ENCODE measurements around the gene USP13. TPM values are rescaled to one million over a fixed set of nuclear protein-coding genes. Genes with fewer than 3 reads are reported as not detected.

Gene USP13, protein sequence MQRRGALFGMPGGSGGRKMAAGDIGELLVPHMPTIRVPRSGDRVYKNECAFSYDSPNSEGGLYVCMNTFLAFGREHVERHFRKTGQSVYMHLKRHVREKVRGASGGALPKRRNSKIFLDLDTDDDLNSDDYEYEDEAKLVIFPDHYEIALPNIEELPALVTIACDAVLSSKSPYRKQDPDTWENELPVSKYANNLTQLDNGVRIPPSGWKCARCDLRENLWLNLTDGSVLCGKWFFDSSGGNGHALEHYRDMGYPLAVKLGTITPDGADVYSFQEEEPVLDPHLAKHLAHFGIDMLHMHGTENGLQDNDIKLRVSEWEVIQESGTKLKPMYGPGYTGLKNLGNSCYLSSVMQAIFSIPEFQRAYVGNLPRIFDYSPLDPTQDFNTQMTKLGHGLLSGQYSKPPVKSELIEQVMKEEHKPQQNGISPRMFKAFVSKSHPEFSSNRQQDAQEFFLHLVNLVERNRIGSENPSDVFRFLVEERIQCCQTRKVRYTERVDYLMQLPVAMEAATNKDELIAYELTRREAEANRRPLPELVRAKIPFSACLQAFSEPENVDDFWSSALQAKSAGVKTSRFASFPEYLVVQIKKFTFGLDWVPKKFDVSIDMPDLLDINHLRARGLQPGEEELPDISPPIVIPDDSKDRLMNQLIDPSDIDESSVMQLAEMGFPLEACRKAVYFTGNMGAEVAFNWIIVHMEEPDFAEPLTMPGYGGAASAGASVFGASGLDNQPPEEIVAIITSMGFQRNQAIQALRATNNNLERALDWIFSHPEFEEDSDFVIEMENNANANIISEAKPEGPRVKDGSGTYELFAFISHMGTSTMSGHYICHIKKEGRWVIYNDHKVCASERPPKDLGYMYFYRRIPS
- total RNA-seq (10 to 100 TPM; 16.3 to 23.8 TPM), polyA plus RNA-seq (ENCODE audit: insufficient read length in 6 of 6) (10 to 100 TPM; 21.4 to 26.3 (median 23.2) TPM)
- long read RNA-seq, donor 1, full-length matches to known transcripts: 1 of 1 reads
- long read RNA-seq, donor 1, partial matches to known transcripts: 0 of 1 reads
- long read RNA-seq, donor 1, other reads (novel, unspliced or antisense): 0 of 1 reads
- long read RNA-seq, donor 2, full-length matches to known transcripts: 4 of 4 reads
- long read RNA-seq, donor 2, partial matches to known transcripts: 0 of 4 reads
- long read RNA-seq, donor 2, other reads (novel, unspliced or antisense): 0 of 4 reads
- long read RNA-seq, donor 3, full-length matches to known transcripts: 1 of 1 reads
- long read RNA-seq, donor 3, partial matches to known transcripts: 0 of 1 reads
- long read RNA-seq, donor 3, other reads (novel, unspliced or antisense): 0 of 1 reads
- long read RNA-seq, donor 4, full-length matches to known transcripts: 2 of 7 reads
- long read RNA-seq, donor 4, partial matches to known transcripts: 1 of 7 reads
- long read RNA-seq, donor 4, other reads (novel, unspliced or antisense): 4 of 7 reads
- long read RNA-seq, donor 5, full-length matches to known transcripts: 1 of 1 reads
- long read RNA-seq, donor 5, partial matches to known transcripts: 0 of 1 reads
- long read RNA-seq, donor 5, other reads (novel, unspliced or antisense): 0 of 1 reads
- long read RNA-seq, donor 6, full-length matches to known transcripts: 1 of 1 reads
- long read RNA-seq, donor 6, partial matches to known transcripts: 0 of 1 reads
- long read RNA-seq, donor 6, other reads (novel, unspliced or antisense): 0 of 1 reads
- long read RNA-seq, donor 7, full-length matches to known transcripts: 1 of 1 reads
- long read RNA-seq, donor 7, partial matches to known transcripts: 0 of 1 reads
- long read RNA-seq, donor 7, other reads (novel, unspliced or antisense): 0 of 1 reads
- long read RNA-seq, donor 8, full-length matches to known transcripts: 2 of 2 reads
- long read RNA-seq, donor 8, partial matches to known transcripts: 0 of 2 reads
- long read RNA-seq, donor 8, other reads (novel, unspliced or antisense): 0 of 2 reads
- long read RNA-seq, donor 9: 0 reads
- long read RNA-seq, donor 10, full-length matches to known transcripts: 1 of 3 reads
- long read RNA-seq, donor 10, partial matches to known transcripts: 1 of 3 reads
- long read RNA-seq, donor 10, other reads (novel, unspliced or antisense): 1 of 3 reads
- long read RNA-seq, donor 11, full-length matches to known transcripts: 1 of 1 reads
- long read RNA-seq, donor 11, partial matches to known transcripts: 0 of 1 reads
- long read RNA-seq, donor 11, other reads (novel, unspliced or antisense): 0 of 1 reads
- long read RNA-seq, donor 12: 0 reads

DNA sequence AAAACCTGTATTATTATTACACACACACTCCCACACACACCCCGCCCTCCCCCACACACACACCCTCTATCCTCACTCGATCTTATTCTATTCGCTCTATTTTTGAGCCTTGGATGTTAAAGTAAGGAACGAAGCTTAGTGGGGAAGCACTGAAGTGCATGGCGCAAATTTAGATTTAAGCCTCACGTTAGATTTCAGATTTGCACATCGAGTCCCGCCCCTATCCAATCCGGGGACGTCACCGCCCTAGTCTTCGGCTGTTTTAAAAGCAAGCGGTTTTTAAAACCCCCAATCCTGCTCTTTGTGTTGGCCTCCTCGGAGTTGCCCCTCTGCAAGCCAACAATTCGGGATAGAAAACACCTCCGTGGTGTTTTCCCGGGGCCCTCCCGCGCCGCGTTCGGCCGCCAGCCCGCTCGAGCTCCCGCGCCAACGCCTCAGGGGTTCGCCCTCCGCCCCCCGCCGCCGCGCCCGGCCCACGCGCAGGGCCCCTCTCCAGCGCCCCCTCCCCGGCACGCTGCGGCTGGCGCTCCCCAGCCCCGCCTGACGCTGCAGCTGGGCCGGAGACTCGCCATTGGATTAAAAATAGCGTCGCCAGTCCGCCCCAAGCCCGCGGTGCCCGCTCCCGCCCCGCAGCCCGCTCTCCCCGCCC lies at the start of gene USP13:
Gene USP13 (plus strand): TSS at position 594 of the 649 bp plus-strand sequence. CDS start 186 bp downstream, outside the sequence.
- ATAC-seq (peak; percentile 61), DNase-seq (peak; percentile 66 to 86 (median 80))
- H3K27ac ChIP-seq: peak within 1 kb of the TSS; percentile 86 to 92
- TF ChIP-seq, protein P1, sequence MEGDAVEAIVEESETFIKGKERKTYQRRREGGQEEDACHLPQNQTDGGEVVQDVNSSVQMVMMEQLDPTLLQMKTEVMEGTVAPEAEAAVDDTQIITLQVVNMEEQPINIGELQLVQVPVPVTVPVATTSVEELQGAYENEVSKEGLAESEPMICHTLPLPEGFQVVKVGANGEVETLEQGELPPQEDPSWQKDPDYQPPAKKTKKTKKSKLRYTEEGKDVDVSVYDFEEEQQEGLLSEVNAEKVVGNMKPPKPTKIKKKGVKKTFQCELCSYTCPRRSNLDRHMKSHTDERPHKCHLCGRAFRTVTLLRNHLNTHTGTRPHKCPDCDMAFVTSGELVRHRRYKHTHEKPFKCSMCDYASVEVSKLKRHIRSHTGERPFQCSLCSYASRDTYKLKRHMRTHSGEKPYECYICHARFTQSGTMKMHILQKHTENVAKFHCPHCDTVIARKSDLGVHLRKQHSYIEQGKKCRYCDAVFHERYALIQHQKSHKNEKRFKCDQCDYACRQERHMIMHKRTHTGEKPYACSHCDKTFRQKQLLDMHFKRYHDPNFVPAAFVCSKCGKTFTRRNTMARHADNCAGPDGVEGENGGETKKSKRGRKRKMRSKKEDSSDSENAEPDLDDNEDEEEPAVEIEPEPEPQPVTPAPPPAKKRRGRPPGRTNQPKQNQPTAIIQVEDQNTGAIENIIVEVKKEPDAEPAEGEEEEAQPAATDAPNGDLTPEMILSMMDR (IDR thresholded peaks at IDR 0.05): peak in 1 of 2 donors; percentile 10
- intact Hi-C loops (cut with DNase I): no loop called here
- peak within 1 kb of the TSS; percentile 66 to 73 for H3K4me3 ChIP-seq
- H3K4me1 ChIP-seq: peaks cover 0 to 17% of the 10 kb centered on the region in 2 donors
- H3K27me3 ChIP-seq: peaks cover 0 to 25% of the 10 kb centered on the region in 2 donors
- H3K9me3 ChIP-seq: no peaks in the 10 kb centered on the region
- no peaks in the 10 kb centered on the region for H3K36me3 ChIP-seq

DNA sequence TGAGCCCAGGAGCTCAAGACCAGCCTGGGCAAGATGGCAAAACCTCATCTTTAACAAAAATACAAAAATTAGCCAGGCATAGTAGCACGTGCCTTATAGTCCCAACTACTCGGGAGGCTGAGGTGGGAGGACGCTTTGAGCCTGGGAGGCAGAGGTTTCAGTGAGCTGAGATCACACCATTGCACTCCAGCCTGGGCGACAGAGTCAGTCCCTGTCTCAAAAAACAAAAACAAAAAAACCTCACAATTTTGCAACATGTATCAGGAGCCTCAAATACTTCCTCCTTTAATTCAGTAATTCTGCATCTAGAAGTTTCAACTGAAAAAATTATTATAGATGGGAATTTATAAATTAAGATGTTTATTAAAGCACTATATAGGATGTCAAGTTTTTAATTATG lies 49.5 kb upstream of the USP13 start:
- no peaks in the 10 kb centered on the region for H3K9me3 ChIP-seq
- intact Hi-C loops (cut with DNase I): no loop called here
- ATAC-seq (no peak), DNase-seq (no peak)
- no peaks in the 10 kb centered on the region for H3K27me3 ChIP-seq
- H3K36me3 ChIP-seq: peaks cover 0 to 40% of the 10 kb centered on the region in 2 donors
- TF ChIP-seq, protein P1 (IDR thresholded peaks at IDR 0.05): no peak
- peak overlapping the region; percentile 78 to 83 for H3K4me3 ChIP-seq
- H3K27ac ChIP-seq: no peak overlapping the region
- peaks cover 12 to 34% of the 10 kb centered on the region in 2 donors for H3K4me1 ChIP-seq

DNA sequence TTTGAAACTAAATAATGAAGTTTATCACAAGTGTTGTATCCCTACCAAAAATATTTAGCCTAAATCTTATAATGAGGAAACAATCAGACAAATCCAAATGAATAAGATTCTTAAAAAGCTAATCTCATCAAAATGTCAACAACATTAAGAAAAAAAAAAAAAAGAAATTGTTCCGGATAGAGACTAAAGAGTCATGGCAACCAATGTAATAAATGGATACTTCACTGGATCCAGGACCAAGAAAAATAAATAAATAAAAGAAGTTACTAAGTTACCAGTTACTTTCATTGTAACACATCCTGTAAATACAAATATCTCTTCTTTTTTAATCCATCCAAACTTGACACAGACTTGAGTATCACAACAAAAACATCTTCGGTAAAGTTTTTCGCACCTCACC lies 49.0 kb upstream of the USP13 start:
- Histone ChIP-seq H3K27me3 (no peaks in the 10 kb centered on the region), H3K9me3 (no peaks in the 10 kb centered on the region), H3K4me3 (peak overlapping the region; percentile 78 to 83), H3K36me3 (peaks cover 0 to 35% of the 10 kb centered on the region in 2 donors), H3K27ac (peak overlapping the region; percentile 87 to 95), H3K4me1 (peaks cover 12 to 37% of the 10 kb centered on the region in 2 donors)
- no peak for DNase-seq
- intact Hi-C loops (cut with DNase I): no loop called here
- peak; percentile 2 for ATAC-seq
- TF ChIP-seq, protein P1 (IDR thresholded peaks at IDR 0.05): no peak
